ENCODE results near the gene SNX21.

DNA sequence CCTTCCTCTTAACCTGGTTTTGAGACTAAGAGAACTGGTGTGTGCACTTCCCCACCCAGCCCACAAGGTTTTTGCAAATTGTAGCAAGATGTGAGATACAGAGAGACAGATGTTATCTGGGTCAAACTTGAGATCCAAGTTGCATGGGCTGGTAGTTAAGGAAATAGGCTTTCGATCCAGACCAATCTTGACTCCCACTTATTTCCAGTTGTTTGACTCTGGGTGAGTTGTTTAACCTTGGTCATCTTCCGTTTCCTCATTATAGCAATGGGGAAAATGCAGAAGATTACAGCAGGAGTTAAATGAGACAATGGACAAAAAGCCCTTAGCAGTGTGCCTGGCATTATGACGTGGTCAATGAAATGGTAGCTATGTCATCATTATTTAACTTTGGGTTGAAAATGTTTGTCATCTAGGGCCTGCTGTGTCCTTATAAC lies 1.7 kb downstream of the SNX21 start:
- TF ChIP-seq, protein P1, sequence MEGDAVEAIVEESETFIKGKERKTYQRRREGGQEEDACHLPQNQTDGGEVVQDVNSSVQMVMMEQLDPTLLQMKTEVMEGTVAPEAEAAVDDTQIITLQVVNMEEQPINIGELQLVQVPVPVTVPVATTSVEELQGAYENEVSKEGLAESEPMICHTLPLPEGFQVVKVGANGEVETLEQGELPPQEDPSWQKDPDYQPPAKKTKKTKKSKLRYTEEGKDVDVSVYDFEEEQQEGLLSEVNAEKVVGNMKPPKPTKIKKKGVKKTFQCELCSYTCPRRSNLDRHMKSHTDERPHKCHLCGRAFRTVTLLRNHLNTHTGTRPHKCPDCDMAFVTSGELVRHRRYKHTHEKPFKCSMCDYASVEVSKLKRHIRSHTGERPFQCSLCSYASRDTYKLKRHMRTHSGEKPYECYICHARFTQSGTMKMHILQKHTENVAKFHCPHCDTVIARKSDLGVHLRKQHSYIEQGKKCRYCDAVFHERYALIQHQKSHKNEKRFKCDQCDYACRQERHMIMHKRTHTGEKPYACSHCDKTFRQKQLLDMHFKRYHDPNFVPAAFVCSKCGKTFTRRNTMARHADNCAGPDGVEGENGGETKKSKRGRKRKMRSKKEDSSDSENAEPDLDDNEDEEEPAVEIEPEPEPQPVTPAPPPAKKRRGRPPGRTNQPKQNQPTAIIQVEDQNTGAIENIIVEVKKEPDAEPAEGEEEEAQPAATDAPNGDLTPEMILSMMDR (IDR thresholded peaks at IDR 0.05; ENCODE audit: low read depth, low read length, poor library complexity, severe bottlenecking), result no peak
- TF ChIP-seq EZH2phosphoT487 (IDR thresholded peaks at IDR 0.05; ENCODE audit: borderline replicate concordance, low read length), result no peak
